Measurements from ENCODE around the gene EDEM2.
"Not testable (repeated sequence)": the region's sequence is repeated elsewhere in the genome, so short reads cannot be mapped to it uniquely, and the experiment has no call there.

Gene EDEM2

DNA sequence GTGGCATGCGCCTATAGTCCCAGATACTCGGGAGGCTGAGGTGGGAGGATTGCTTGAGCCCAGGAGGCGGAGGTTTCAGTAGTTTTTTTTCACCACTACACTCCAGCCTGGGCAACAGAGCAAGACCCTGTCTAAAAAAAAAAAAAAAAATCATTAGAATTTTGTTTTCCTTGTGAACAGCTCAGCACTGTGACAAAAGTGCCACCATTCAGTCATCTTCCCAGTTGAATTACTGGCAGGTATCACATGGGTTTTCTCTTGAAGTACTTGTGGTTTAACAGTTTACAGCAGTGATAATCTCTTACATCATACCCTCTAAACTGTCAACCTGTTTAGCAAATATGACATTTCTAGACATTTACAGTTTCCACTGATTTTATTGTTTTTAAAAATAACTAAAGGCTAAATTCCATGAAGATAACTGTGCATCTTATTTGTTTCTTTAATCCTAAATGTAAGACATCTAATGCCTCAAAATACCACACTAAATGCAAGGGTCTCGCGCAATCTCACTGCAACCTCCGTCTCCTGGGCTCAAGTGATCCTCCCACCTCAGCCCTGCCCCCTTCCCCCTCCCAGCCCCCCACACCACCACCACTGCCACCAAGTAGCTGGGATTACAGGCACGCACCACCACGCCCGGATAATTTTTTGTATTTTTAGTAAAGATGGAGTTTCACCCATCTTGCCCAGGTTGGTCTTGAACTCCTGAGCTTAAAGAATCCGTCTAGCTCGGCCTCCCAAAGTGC lies 61.5 kb downstream of the EDEM2 start:
- no peak for DNase-seq

DNA sequence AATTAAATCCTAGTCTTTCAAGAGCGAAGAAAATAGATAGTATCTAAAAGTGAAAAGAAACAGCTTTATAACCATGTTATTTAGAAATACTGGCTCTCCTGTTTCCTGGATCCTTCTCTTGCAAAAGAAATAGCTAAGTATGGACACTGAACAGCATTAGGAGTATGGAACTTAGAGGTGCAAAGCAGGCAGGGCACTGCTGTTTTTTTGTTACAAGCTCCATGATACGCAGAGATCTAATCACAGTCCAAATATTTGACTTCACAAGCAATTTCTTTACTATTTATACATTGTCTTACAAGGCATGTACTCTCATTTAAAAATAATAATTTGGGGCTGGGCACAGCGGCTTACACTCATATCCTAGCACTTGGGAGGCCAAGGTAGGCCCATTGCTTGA lies 62.1 kb downstream of the EDEM2 start:
- DNase-seq, result no peak

DNA sequence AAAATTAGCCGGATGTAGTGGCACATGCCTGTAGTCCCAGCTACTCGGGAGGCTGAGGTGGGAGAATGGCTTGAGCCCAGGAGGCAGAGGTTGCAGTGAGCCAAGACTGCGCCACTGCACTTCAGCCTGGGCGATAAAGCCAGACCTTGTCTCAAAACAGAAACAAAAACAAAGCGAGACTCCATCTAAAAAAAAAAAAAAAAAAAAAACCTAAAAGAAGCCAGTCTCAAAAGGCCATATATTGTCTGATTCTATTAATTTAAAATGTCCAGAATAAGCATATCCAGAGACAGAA lies 66.8 kb downstream of the EDEM2 start:
- not testable (repeated sequence) for DNase-seq

DNA sequence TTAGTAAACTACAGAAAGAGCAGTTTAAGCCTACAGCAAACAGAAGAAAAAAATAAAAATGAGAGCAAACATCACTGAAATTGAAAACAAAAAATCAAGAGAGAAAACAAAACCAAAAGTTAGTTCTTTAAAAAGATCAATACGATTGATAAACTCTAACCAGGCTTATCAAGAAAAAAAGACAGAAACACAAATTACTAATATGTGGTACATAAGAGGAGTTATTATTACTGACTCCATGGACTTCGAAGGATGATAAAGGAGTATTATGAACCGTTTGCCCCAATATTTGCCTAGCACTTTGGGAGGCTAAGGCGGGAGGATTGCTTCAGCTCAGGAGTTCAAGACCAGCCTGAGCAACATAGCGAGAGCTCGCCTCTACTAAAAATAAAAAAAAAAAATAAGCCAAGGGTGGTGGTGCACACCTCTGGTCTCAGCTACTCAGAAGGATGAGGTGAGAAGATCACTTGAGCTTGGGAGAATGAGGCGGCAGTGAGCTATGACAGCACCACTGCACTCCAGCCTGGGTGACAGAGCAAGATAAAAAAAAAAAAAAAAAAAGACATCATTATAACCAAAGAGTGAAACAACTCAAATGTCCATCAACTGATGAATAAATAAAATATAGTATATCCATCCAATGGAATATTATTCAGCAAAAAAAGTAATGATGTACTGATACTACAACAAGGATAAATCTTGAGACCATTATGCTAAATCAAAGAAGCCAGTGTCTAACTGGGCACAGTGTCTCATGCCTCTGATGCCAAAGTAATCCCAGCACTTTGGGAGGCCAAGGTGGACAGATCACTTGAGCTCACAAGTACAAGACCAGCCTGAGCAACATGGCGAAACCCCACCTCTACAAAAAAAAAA lies 67.4 kb downstream of the EDEM2 start:
- DNase-seq, result no peak

DNA sequence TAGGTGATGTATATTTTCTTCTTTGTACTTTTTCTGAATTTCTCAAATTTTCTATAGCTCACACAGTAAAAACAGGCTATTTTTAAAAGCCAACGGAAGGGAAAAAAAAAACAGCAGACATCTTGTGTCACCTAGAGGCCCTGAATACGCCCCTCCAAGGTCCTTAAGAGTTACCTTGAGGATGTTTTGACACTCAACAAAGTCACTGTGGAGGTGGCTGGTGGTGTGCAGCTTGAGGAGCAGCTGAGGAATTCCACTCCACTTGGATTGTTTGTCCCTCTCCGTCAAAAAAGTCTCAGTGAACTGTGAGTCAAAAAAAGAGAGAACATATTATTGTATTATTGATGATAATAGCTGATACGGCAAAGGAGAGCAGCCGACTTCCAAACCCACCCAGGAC lies 69.3 kb downstream of the EDEM2 start:
- no peak for DNase-seq

DNA sequence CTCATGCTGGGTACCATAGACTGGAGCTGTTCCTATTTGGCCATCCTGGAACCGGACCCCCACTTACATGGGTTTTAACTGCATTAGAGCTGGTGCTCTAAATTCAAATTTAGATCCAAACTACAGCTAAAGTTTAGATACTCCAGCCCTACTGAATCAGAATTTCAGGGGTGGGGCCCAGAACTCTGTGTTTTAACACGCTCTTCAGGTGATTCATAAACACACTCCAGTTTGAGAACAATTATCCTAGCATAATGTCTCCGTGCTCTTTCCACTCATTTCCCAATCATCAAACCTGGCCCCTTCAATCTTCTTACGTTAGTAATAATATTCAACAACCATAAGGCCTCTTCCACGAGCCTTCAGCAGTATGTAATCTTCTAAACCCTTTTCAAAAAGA lies 69.8 kb downstream of the EDEM2 start:
- no peak for DNase-seq

DNA sequence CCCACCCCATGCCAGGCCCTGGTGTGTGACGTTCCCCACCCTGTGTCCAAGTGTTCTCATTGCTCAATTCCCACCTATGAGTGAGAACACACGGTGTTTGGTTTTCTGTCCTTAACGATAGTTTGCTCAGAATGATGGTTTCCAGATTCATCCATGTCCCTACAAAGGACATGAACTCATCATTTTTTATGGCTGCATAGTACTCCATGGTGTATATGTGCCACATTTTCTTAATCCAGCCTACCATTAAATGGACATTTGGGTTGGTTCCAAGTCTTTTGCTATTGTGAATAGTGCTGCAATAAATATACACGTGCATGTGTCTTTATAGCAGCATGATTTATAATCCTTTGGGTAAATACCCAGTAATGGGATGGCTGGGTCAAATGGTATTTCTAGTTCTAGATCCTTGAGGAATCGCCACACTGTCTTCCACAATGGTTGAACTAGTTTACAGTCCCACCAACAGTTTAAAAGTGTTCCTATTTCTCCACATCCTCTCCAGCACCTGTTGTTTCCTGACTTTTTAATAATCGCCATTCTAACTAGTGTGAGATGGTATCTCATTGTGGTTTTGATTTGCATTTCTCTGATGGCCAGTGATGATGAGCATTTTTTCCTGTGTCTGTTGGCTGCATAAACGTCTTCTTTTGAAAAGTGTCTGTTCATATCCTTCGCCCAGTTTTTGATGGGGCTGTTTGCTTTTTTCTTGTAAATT lies 75.5 kb downstream of the EDEM2 start:
- not testable (repeated sequence) for DNase-seq

DNA sequence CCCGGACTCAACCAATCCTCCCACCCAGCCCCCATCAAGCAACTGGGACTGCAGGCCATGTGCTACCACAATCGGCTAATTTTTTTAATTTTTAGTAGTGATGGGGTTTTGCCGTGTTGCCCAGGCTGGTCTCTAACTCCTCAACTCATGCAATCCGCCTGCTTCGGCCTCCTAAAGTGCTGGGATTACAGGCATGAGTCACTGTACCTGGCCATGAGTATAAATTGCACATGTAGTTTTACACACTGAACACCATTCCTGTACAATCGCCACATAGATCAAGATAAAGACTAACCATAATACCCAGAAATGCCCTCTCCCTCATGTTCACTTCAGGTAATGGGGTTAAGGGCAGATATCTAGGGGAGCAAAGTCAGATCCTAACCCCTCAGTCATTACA lies 80.9 kb downstream of the EDEM2 start:
- DNase-seq, result no peak
